Glomerular visceral epithelial cell (primary cell): ENCODE data around the gene VPS36.
A peak's percentile ranks its signal among the peaks of the same experiment; 100 is the strongest.

Experiments used
- DNase-seq: peaks from one replicate; pipeline ENCODE4 v3.0.0-alpha.2; 2016; ENCODE audit errors: extremely low spot score

The VPS36 gene

GRCh38 chr13:52377898-52378297 lies 72.5 kb downstream of the VPS36 start:
- DNase-seq = no peak

DNA sequence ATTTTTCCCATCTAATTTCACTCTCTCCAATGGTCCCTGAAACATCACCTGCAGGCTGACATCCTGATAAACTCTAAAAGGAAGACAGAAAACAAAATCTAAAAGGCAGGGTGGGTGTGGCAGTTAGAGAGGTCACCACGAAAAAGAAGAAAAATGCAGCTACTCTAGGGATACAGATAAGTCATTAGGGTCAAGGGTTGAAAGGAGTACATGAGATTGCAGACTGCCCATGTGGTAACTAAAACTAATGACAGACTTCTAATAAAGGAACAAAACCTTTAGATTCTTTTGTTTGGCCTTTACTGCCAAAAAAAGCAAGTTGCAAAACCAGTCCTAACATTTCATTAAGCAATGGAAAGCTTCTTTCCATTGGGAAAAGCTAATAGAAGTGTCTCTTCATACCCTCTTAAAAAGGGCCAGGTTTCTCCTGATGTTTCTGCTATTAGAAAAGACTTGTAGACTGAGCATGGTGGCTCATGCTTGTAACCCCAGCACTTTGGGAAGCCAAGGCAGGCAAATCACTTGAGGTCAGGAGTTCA lies 75.5 kb downstream of the VPS36 start:
- DNase-seq = no peak

- no peak for DNase-seq
Measured at GRCh38 chr13:52374389-52374788, 76.0 kb downstream of the VPS36 start.

DNA sequence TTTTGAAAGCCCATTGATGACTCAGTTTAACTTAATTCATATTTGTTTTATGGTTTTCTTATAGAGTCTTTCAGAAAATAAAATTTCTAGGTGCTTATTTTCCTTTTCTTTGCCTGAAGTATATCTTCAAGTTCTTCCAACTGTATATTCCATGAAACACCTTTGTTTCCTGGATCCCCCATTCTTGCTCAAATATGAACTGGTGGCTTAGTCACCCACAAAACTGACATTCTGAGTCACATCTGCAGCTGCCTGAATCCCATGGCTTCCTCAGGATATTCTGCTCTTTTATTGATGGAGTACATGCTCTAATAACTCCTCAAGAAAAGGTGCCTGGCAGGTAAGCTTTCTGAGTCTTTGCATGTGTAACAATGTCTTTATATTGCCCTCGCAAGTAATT lies 77.2 kb downstream of the VPS36 start:
- peak; percentile 13 for DNase-seq

DNA sequence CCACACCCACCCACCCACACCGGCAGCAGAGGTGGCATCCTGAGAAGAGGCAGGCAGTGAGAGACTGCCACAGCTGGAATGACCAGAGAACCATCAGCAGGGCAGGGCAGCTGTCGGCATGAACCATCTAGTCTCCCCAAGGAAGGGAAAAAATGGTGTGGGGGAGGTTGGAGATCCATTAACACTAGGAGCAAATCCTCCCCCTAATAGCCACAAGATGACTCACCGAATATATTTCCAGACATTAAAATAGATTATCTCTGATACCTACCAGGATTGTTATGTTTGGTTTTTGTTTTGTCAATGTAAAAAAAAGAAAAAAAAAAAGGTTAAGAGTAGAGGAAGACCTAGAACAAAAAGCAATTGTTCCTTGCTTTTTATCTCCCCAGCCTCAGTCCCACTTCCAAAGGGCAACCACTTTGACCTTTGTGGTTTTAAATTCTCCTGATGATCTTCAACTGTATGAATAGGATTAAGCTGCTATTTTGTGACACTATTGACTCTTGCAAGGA lies 78.6 kb downstream of the VPS36 start:
- peak; percentile 73 for DNase-seq

GRCh38 chr13:52366291-52366690 lies 84.1 kb downstream of the VPS36 start:
- DNase-seq = no peak
